ENCODE data around the gene DIP2B.

Gene DIP2B

GRCh38 chr12:50749459-50749882, 244.7 kb downstream of the DIP2B start:
- Histone ChIP-seq H3K27ac (ENCODE audit: insufficient read depth in 1 of 2, low read depth in 1 of 2, low read length in 2 of 2, poor library complexity in 1 of 2, severe bottlenecking in 2 of 2) (no peak overlapping the region), H3K4me1 (ENCODE audit: control extremely low read depth in 1 of 4, control insufficient read depth in 4 of 4, insufficient read depth in 4 of 4, low read length in 3 of 4) (no peaks in the 10 kb centered on the region), H3K9me3 (ENCODE audit: control extremely low read depth in 1 of 5, control insufficient read depth in 4 of 5, insufficient read depth in 2 of 5, low read depth in 1 of 5, low read length in 4 of 5) (no peaks in the 10 kb centered on the region), H3K36me3 (ENCODE audit: control insufficient read depth in 4 of 4, insufficient read depth in 4 of 4, low read length in 3 of 4) (peaks cover 19 to 56% (median 39%) of the 10 kb centered on the region in 4 experiments), H3K27me3 (replicated peaks in 2 of 5; ENCODE audit: control insufficient read depth in 4 of 5, insufficient read depth in 5 of 5, low read length in 4 of 5) (no peaks in the 10 kb centered on the region), H3K4me3 (ENCODE audit: control insufficient read depth in 1 of 7, extremely low read depth in 1 of 7, insufficient read depth in 4 of 7, low read depth in 2 of 7, low read length in 6 of 7) (no peak overlapping the region)
- POLR2A ChIA-PET = no interaction called here
- CTCF ChIA-PET = no interaction called here
- no peak for DNase-seq
- 100% methylated on average over 2 of the region's 2 CpGs for WGBS (ENCODE audit: insufficient coverage)

GRCh38 chr12:50750366-50750765, 245.6 kb downstream of the DIP2B start:
- Histone ChIP-seq H3K9me3 (ENCODE audit: control extremely low read depth in 1 of 5, control insufficient read depth in 4 of 5, insufficient read depth in 2 of 5, low read depth in 1 of 5, low read length in 4 of 5) (no peaks in the 10 kb centered on the region), H3K27me3 (replicated peaks in 2 of 5; ENCODE audit: control insufficient read depth in 4 of 5, insufficient read depth in 5 of 5, low read length in 4 of 5) (no peaks in the 10 kb centered on the region), H3K4me3 (ENCODE audit: control insufficient read depth in 1 of 7, extremely low read depth in 1 of 7, insufficient read depth in 4 of 7, low read depth in 2 of 7, low read length in 6 of 7) (no peak overlapping the region), H3K4me1 (ENCODE audit: control extremely low read depth in 1 of 4, control insufficient read depth in 4 of 4, insufficient read depth in 4 of 4, low read length in 3 of 4) (no peaks in the 10 kb centered on the region), H3K27ac (ENCODE audit: insufficient read depth in 1 of 2, low read depth in 1 of 2, low read length in 2 of 2, poor library complexity in 1 of 2, severe bottlenecking in 2 of 2) (no peak overlapping the region), H3K36me3 (ENCODE audit: control insufficient read depth in 4 of 4, insufficient read depth in 4 of 4, low read length in 3 of 4) (peaks cover 19 to 47% (median 32%) of the 10 kb centered on the region in 4 experiments)
- ChIA-PET POLR2A (no interaction called here), CTCF (no interaction called here)
- no peak for DNase-seq
- WGBS (ENCODE audit: insufficient coverage) = 100% methylated on average over 4 of the region's 4 CpGs

GRCh38 chr12:50751948-50752721, 247.3 kb downstream of the DIP2B start:
- Histone ChIP-seq H3K27me3 (replicated peaks in 2 of 5; ENCODE audit: control insufficient read depth in 4 of 5, insufficient read depth in 5 of 5, low read length in 4 of 5) (no peaks in the 10 kb centered on the region), H3K4me1 (ENCODE audit: control extremely low read depth in 1 of 4, control insufficient read depth in 4 of 4, insufficient read depth in 4 of 4, low read length in 3 of 4) (peaks cover 0 to 3% (median 0%) of the 10 kb centered on the region in 4 experiments), H3K36me3 (ENCODE audit: control insufficient read depth in 4 of 4, insufficient read depth in 4 of 4, low read length in 3 of 4) (peaks cover 16 to 32% (median 25%) of the 10 kb centered on the region in 4 experiments), H3K4me3 (ENCODE audit: control insufficient read depth in 1 of 7, extremely low read depth in 1 of 7, insufficient read depth in 4 of 7, low read depth in 2 of 7, low read length in 6 of 7) (no peak overlapping the region), H3K27ac (ENCODE audit: insufficient read depth in 1 of 2, low read depth in 1 of 2, low read length in 2 of 2, poor library complexity in 1 of 2, severe bottlenecking in 2 of 2) (no peak overlapping the region), H3K9me3 (ENCODE audit: control extremely low read depth in 1 of 5, control insufficient read depth in 4 of 5, insufficient read depth in 2 of 5, low read depth in 1 of 5, low read length in 4 of 5) (no peaks in the 10 kb centered on the region)
- ChIA-PET CTCF (no interaction called here), POLR2A (no interaction called here)
- no peak for DNase-seq
- 100% methylated on average over 6 of the region's 6 CpGs for WGBS (ENCODE audit: insufficient coverage)

GRCh38 chr12:50753232-50753769, 248.5 kb downstream of the DIP2B start:
- no peaks in the 10 kb centered on the region for H3K27me3 ChIP-seq (replicated peaks in 2 of 5; ENCODE audit: control insufficient read depth in 4 of 5, insufficient read depth in 5 of 5, low read length in 4 of 5)
- H3K9me3 ChIP-seq (ENCODE audit: control extremely low read depth in 1 of 5, control insufficient read depth in 4 of 5, insufficient read depth in 2 of 5, low read depth in 1 of 5, low read length in 4 of 5) = no peaks in the 10 kb centered on the region
- H3K27ac ChIP-seq (ENCODE audit: insufficient read depth in 1 of 2, low read depth in 1 of 2, low read length in 2 of 2, poor library complexity in 1 of 2, severe bottlenecking in 2 of 2) = no peak overlapping the region
- peaks cover 0 to 3% (median 0%) of the 10 kb centered on the region in 4 experiments for H3K4me1 ChIP-seq (ENCODE audit: control extremely low read depth in 1 of 4, control insufficient read depth in 4 of 4, insufficient read depth in 4 of 4, low read length in 3 of 4)
- no peak overlapping the region for H3K4me3 ChIP-seq (ENCODE audit: control insufficient read depth in 1 of 7, extremely low read depth in 1 of 7, insufficient read depth in 4 of 7, low read depth in 2 of 7, low read length in 6 of 7)
- 93% methylated on average over 4 of the region's 5 CpGs for WGBS (ENCODE audit: insufficient coverage)
- CTCF ChIA-PET = no interaction called here
- peaks cover 6 to 21% (median 15%) of the 10 kb centered on the region in 4 experiments for H3K36me3 ChIP-seq (ENCODE audit: control insufficient read depth in 4 of 4, insufficient read depth in 4 of 4, low read length in 3 of 4)
- POLR2A ChIA-PET = no interaction called here
- no peak for DNase-seq

GRCh38 chr12:50763639-50764285, 259.0 kb downstream of the DIP2B start, which contains the start of gene ATF1:
Gene ATF1 (plus strand): TSS chr12:50764101. CDS start chr12:50780146, 16,045 bp downstream.
- POLR2A ChIA-PET = interaction anchor here (0.6 to 1.8 kb wide), 3 partner anchors 9 to 320 kb away, joined by 3 read pairs; partner anchors contain the start of gene CSRNP2
- no peaks in the 10 kb centered on the region for H3K9me3 ChIP-seq (ENCODE audit: control extremely low read depth in 1 of 5, control insufficient read depth in 4 of 5, insufficient read depth in 2 of 5, low read depth in 1 of 5, low read length in 4 of 5)
- DNase-seq = peak; percentile 96 to 98 (median 97)
- WGBS (ENCODE audit: insufficient coverage) = under 1% methylated on average over 21 of the region's 51 CpGs
- CTCF ChIA-PET = interaction anchor here (0.9 to 3.9 kb wide), 5 partner anchors 9 to 588 kb away, joined by 3 to 46 read pairs (median 7); no protein-coding TSS in a partner anchor
- no peaks in the 10 kb centered on the region for H3K27me3 ChIP-seq (replicated peaks in 2 of 5; ENCODE audit: control insufficient read depth in 4 of 5, insufficient read depth in 5 of 5, low read length in 4 of 5)
- peaks cover 2 to 45% (median 34%) of the 10 kb centered on the region in 4 experiments for H3K4me1 ChIP-seq (ENCODE audit: control extremely low read depth in 1 of 4, control insufficient read depth in 4 of 4, insufficient read depth in 4 of 4, low read length in 3 of 4)
- H3K27ac ChIP-seq (ENCODE audit: insufficient read depth in 1 of 2, low read depth in 1 of 2, low read length in 2 of 2, poor library complexity in 1 of 2, severe bottlenecking in 2 of 2) = peak within 1 kb of the TSS; percentile 70 to 94
- H3K4me3 ChIP-seq (ENCODE audit: control insufficient read depth in 1 of 7, extremely low read depth in 1 of 7, insufficient read depth in 4 of 7, low read depth in 2 of 7, low read length in 6 of 7) = peak within 1 kb of the TSS; percentile 68 to 97 (median 94)
- H3K36me3 ChIP-seq (ENCODE audit: control insufficient read depth in 4 of 4, insufficient read depth in 4 of 4, low read length in 3 of 4) = no peaks in the 10 kb centered on the region

GRCh38 chr12:50764286-50765094, 259.7 kb downstream of the DIP2B start:
- WGBS (ENCODE audit: insufficient coverage) = 0% methylated on average over 47 of the region's 91 CpGs
- POLR2A ChIA-PET = interaction anchor here (0.6 to 1.8 kb wide), 2 partner anchors 9 to 256 kb away, joined by 3 to 4 read pairs; no protein-coding TSS in a partner anchor
- peaks cover 2 to 45% (median 34%) of the 10 kb centered on the region in 4 experiments for H3K4me1 ChIP-seq (ENCODE audit: control extremely low read depth in 1 of 4, control insufficient read depth in 4 of 4, insufficient read depth in 4 of 4, low read length in 3 of 4)

More at GRCh38 chr12:50764286-50765094, 259.7 kb downstream of the DIP2B start:
- peak overlapping the region; percentile 68 to 97 (median 94) for H3K4me3 ChIP-seq (ENCODE audit: control insufficient read depth in 1 of 7, extremely low read depth in 1 of 7, insufficient read depth in 4 of 7, low read depth in 2 of 7, low read length in 6 of 7)
- DNase-seq = peak; percentile 49 to 69 (median 54)
- no peaks in the 10 kb centered on the region for H3K27me3 ChIP-seq (replicated peaks in 2 of 5; ENCODE audit: control insufficient read depth in 4 of 5, insufficient read depth in 5 of 5, low read length in 4 of 5)
- peak overlapping the region in 1 of 2 experiments; percentile 94 for H3K27ac ChIP-seq (ENCODE audit: insufficient read depth in 1 of 2, low read depth in 1 of 2, low read length in 2 of 2, poor library complexity in 1 of 2, severe bottlenecking in 2 of 2)
- no peaks in the 10 kb centered on the region for H3K9me3 ChIP-seq (ENCODE audit: control extremely low read depth in 1 of 5, control insufficient read depth in 4 of 5, insufficient read depth in 2 of 5, low read depth in 1 of 5, low read length in 4 of 5)
- H3K36me3 ChIP-seq (ENCODE audit: control insufficient read depth in 4 of 4, insufficient read depth in 4 of 4, low read length in 3 of 4) = no peaks in the 10 kb centered on the region
- CTCF ChIA-PET = interaction anchor here (0.6 to 3.9 kb wide), 18 partner anchors 10 to 587 kb away, joined by 3 to 46 read pairs (median 3); partner anchors contain the start of gene SLC11A2

All from common myeloid progenitor, CD34-positive (primary cell).